HEK293 (cell line): Measurements from ENCODE around the gene CBX5.

ENCODE experiments used
- ZBTB1 ChIP-seq: fragments of 450-650 bp; formaldehyde crosslinking; IDR thresholded peaks from 2 replicates; pipeline ENCODE4 v1.5.1; 2016; ENCODE audit warnings: missing biosample characterization, missing genetic modification characterization
- ZNF510 ChIP-seq: fragments of 450-650 bp; formaldehyde crosslinking; IDR thresholded peaks from 2 replicates; pipeline ENCODE4 v1.5.1; 2018; ENCODE audit warnings: mild to moderate bottlenecking, missing genetic modification characterization, missing biosample characterization; ENCODE audit not compliant: insufficient replicate concordance
- TF ChIP-seq, protein P1 (sequence below): fragments of 450-650 bp; formaldehyde crosslinking; IDR thresholded peaks from 2 replicates; pipeline ENCODE4 v1.5.1; 2016; ENCODE audit warnings: missing biosample characterization, missing genetic modification characterization

DNA sequence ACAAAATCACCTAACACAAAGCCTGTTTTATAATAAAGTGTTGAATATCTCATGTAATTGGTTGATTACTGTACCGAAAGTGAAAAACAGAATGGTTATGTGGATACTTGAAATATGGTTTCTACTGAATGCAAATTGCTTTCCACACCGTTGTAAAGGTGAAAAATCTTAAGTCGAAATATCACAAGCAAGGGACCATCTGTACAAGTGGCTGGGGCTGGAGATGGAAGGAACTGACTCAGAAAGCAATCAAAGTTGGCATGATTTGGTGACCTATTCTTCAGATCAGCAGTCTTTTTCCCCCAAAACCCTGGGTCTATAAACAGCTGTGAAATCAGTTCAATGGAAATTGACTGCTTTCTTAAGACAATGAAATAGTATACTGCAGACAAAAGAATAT lies 3.6 kb downstream of the CBX5 start:
- TF ChIP-seq ZBTB1 (tag by site-specific recombination) (no peak), ZNF510 (no peak)
- TF ChIP-seq, protein P1, sequence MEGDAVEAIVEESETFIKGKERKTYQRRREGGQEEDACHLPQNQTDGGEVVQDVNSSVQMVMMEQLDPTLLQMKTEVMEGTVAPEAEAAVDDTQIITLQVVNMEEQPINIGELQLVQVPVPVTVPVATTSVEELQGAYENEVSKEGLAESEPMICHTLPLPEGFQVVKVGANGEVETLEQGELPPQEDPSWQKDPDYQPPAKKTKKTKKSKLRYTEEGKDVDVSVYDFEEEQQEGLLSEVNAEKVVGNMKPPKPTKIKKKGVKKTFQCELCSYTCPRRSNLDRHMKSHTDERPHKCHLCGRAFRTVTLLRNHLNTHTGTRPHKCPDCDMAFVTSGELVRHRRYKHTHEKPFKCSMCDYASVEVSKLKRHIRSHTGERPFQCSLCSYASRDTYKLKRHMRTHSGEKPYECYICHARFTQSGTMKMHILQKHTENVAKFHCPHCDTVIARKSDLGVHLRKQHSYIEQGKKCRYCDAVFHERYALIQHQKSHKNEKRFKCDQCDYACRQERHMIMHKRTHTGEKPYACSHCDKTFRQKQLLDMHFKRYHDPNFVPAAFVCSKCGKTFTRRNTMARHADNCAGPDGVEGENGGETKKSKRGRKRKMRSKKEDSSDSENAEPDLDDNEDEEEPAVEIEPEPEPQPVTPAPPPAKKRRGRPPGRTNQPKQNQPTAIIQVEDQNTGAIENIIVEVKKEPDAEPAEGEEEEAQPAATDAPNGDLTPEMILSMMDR = no peak
